IPS DF 19.7 (cell line): ENCODE results near the gene ARHGAP4.

Experiments
- DNase-seq: peaks from one replicate; pipeline ENCODE4 v3.0.0-alpha.2; 2013; ENCODE audit warnings: low read depth, low spot score

ARHGAP4 gene

GRCh38 chrX:153925739-153926551 is at the start of gene ARHGAP4:
ARHGAP4 (minus strand) TSS chrX:153926264; CDS start chrX:153926202, 62 bp downstream.
- no peak for DNase-seq

DNA sequence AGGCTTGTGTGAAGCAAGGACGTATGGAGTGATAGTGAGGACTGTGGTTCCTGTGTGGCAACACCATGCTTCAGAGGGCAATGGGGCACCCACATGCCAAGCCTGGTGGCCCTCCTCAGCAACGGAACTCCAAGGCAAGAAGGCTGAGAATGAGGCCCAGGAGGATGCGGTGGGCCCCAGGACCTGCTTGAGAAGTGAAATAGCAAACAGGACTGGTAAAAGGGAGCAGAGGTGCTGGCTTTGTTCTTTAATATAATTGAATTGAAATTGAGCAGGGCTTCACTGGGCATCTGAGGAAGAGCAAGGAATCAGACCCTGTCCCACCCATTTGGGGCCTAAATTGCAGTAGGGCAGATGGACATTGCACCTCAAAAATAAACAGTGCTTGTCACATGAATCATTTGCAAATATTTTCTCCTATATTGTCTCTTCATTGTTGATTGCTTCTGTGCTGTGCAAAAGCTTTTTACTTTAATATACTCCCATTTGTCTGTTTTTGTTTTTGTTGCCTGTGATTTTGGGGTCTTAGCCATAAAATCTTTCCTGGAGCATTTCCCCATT is 48.7 kb upstream of the ARHGAP4 start:
- DNase-seq, result no peak

DNA sequence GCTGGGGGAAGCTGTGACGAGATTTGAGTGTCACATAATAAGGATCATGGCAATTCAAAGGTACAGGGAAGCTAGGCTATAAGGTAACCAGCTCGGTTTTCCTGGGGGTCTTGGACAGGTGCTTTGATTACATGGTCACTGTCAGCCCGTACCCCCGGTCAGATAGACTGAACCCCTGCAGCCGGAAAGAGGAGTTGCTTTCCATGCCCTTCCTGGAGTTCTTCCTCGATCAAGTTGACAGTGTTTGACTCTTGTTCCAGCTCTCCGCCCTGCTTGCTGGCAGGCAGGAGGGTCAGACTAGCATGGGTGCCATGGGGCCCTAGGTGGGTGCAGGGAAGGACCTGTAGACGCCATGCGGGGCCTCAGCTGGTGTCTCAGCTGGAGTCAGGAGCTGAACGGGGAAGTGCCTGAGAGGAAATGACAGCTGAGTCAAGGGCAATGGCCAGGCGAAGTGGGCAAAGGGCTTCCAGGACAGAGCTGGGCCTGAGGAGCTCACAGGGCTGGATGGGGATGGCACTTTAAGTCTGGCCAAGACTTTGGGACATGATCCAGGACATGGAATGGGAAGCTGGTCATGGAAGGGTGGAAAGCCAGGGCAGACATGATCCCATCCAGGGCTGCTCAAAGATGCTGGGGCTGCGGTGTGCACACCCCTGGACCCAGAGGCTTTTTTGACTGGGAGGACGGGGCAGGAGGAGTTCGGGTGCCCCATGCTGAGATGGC is 48.1 kb upstream of the ARHGAP4 start:
- no peak for DNase-seq

DNA sequence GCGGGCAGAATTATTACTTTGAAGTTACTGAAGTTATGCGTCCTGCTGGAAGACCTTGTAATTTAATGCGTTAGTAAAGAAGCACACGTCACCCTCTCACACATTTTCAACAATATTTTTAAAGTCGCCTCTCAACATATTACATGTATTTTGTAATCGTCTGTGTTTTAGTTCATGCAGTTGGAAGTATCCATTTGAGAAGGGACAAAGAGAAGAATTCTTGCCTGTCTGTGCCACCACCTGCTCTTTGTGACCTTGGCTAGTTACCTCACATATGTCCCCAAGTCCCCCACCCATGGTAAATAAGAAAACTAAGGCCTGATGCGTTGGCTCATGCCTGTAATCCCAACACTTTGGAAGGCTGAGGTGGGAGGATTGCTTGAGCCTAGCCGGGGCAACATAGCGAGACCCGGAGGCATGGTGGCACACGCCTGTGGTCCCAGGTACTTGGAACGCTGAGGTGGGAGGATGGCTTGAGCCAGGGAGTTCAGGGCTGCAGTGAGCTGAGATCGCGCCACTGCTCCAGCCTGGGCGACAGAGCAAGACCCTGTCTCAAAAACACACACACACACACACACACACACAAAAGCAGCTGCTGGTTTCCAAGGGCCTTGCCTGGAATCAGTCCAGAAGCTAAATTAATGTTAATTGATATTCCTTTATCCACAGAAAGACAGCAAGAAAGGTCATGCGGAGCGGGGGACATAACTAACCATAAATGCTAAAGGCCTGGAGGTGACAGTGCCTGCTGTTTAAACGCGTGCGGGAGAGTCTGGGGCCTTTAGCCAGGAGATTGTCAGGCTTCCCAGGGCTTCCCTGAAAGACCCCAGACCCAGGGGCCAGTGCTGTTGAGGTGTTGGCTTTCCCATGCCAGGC is 47.3 kb upstream of the ARHGAP4 start:
- no peak for DNase-seq

DNA sequence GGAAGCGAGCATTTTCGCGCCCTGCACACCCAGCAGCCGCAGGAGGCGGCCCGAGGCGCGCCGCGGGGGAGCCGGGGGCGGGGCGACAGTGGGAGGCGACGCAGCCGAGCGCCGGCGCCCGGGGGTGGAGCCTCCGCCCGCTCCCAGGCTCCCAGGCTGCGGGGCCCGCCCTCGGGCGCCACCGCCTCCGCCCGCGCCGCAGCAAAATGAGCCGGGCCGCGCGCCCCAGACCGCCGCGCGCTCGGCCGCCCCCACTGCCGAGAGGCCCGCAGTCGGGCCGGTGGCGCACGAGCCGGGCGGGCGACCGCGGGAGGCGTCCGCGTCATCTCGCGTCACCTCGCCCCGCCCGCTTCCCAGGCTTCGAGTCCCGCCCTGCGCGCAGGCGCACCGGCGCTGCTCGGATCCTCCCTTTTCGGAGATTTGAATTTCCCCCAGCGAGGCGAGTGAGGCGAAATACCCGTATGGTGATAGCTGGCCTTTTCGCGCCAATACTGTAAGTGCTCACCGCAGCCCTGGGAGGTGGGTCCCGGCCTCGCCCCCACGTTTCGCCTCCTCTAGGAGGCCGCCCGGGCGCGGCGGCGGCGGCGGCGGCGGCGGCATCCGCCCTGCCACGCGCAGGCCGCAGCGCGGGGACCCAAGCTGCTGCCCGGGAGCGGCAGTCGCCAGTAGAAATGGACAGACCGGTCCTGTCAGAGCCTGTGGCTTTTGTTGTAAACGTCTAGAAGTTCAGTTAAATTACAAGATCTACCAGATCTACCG is 46.5 kb upstream of the ARHGAP4 start, which contains the start of gene TMEM187:
TSS of gene TMEM187 (plus strand) at position 387 of the 759 bp plus-strand sequence. CDS start 9,309 bp downstream, outside the sequence.
- no peak for DNase-seq

DNA sequence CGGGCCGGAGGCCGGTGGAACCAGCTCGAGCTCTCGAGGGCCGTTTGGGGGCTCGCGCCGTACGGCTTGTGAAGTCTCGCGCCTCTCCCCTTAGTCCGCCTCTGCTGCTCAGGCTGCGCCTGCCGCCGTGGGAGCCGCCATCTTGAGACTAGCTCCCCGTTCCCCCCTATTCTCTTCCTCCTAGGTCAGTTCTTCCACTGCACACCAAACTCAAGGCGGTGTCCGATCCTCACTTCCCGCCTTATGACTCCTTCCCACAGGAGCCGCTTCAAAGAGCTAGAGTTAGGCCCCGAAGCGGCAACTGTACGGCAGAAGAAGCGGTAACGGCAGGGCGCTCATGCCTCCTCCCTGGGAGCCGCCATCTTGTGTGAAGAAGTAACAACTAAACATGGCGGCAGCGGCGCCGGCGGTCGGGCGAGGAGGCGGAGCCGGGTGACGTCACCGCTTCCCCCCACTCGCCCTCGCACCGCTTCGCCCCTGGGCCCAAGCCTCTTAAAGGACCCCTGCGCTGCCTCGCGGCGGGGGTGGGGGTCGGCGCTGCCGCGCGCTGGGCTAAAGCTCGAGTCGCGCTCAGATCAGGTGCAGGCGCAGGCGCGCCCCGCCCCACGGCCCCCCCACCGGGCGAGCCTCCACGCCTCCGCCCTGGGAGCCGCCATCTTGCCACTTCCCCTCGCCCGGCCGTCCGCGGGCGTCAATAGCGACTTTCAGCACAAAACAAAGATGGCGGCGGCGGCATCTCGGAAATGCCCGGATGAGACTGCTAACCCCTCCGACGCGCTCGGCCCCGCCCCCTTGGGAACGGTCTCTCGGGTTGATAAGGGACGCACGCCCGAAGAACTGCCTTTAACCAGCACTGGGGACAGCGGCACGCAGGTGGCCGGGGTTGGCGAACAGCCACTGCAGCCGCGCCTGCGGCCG is 45.6 kb upstream of the ARHGAP4 start, which contains the start of gene HCFC1:
TSS of gene HCFC1 (minus strand) at position 369 of the 918 bp plus-strand sequence. CDS start 978 bp downstream, outside the sequence.
- no peak for DNase-seq

DNA sequence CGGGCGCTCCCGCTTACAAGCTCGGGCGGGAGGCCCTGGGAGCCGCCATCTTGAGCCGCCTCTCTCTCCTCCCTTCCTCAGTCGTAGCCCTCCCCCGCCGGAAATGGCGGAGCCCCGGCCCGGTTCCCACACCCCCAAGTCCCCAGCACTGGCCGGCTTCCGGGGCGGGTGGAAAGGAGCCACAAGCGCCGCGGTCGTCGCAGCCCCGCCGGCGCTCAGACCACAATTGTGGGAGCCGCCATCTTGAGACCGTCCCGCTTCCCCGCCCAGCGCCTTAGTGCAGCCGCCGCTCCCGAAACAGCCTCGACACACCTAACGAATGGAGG is 45.0 kb upstream of the ARHGAP4 start:
- DNase-seq, result no peak

DNA sequence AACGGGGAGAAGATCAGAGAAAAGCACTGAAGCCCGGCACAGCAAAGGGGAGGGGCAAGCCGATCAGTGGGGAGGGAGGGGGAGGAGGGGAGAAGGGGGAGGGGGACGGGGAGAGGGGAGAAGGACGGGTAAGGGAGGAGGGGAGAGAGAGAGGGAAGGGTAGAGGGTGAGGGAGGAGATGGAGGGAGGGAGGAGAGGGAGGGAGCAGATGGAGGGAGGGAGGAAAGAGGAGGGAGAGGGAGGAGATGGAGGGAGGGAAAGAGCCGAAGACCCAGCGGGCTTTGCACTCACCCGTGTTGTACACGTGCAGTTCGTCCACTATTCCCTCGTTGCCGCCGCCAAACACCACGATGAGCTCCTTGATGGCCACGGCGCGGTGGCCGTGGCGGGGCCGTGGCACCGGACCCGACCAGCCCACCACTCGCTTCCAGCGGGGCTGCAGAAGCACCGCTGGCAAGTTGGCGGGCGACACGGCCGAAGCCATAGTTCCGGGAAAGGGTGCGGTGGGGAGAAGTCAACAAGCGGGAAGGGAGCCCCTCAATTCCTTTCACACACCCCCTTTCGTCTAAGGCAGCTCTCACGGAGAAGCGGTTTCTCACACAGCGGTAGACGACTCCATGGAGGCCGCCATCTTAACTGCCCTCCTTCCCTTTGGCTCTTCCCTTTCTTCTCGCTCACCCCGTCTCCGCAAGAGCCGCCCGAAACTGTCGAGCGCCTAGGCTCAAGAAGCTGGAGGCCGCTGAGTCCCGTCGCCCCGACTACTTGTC is 44.5 kb upstream of the ARHGAP4 start:
- no peak for DNase-seq

DNA sequence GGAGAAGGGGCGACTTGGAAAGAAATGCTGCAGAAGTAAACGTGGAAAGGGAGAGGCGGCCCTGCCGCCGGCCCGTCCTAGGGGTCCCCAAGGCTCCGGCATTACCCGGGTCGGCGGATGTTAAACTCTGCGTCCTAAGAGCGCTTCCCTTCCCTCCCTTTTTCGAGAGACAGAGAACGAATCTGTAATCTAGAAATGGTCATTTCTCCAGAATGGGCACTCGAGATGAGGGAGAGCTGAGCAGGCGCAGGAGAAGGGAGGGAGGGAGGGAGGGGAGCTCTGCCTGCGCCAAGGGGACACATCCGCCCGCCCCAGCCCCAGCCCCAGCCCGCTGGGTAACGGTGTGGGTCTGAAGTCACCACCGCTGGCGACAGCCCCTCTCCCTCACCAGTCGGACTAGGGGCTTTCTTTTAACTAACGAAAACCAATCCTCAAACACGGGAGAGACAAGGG is 43.9 kb upstream of the ARHGAP4 start:
- no peak for DNase-seq

- no peak for DNase-seq
Observed at GRCh38 chrX:153969125-153969903, 43.2 kb upstream of the ARHGAP4 start.

DNA sequence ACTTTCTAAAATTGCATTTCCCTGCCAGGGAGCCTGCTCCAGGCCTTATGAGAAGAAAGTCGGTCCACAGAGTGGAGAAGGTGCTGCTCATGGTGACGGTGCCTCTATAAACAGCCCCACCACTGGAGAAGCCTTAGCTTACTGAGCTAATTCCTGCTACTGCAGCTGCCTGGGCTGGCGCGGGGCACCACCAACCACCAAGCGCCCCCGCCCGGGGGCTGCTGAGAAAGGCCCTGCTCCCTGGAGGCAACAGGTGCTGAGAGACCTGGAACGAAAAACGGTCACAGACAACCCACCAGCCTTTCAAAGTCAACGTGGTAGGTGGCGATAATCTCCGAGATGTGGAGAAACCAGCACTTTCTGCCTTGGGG is 42.7 kb upstream of the ARHGAP4 start:
- no peak for DNase-seq

- no peak for DNase-seq
Observed at GRCh38 chrX:153968255-153968654, 42.2 kb upstream of the ARHGAP4 start.

DNA sequence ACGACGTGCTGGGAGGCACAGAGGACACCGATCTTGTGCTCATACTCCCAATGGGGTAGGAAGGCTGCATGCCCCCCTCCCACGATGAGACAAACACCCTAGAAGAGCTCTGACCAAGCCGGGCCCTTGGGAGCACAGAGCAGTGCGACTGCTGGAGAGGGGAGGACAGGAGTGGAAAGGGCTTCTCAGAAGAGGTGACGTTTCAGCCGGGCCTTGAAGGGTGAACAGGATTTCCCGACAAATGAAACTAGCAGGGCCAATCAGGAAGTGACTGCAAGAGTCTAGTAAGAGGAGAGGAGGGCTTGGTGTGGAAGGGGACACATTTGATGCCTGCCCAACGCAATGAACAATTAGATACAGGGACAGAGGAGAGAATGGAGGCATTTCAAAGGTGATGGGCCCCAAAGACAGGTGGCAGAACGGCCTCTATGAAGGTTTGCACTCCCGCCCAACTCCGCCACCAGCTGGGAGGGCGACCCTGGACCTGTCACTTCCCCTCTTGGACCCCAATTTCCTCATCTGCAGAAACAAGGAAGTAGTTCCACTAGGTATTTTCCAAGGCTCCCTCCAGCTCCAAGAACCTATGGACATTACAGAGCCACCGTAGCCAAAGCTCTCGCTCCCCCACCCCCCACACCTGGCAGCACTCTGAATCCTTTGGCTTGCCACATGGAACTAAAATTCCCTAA is 41.6 kb upstream of the ARHGAP4 start:
- DNase-seq, result no peak

DNA sequence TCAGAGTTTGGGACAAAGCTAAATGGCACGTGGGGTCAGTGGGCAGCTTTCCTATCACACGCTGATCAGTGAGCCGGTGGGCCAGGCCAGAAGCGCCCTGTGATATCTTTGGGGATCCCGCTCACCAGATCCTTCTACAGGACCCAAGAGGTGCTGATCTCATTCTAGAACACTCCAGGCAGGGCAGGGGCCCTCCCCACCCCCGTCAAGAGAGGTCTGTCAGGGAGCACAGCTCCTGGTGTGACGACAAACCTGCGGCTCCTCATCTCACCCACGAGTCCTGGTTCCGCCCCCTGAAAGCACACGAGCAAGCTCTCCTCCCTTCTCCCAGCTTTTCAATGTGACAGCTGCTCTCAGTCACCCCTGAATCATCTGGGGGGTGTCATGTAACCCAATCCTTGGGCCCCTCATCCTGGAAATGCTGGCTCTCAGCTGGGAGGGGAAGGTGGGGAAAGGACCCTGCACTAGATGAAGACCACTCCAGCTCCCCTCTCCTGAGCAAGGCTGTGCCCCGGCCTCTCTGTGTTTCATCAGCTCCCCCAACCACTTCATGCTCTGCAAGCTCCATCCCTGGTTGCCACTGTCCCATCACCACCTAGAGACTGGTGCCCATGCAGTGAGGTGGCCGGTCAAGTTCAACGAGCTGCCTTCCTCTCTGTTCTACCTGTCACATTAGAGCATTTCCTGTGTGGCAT is 40.9 kb upstream of the ARHGAP4 start:
- no peak for DNase-seq

- DNase-seq, result no peak
Observed at GRCh38 chrX:153966283-153966688, 40.2 kb upstream of the ARHGAP4 start.

GRCh38 chrX:153965406-153965805 is 39.3 kb upstream of the ARHGAP4 start:
- no peak for DNase-seq

DNA sequence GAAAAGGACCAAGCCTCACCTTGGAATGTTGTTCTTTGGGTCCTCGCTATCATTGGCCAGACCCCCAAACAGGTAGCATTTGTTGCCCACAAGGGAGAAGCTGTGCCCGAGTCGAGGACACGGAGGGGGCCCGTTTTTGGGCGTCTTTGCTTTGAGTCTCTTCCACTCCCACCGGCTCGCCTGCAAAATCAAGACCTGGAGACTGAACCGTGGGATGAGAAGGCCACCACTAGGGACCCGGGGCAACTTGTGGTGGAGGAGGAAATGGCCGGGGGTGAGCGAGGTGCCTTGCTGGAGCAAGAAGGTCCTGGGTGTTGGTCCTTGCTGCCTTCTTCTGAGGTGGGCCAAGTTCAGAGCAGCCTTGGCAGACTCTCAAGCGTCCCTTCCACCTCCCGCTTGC is 38.0 kb upstream of the ARHGAP4 start:
- no peak for DNase-seq
